NCI-H774 (cell line): ENCODE measurements around the gene ITPR2.
A peak's percentile ranks its signal among the peaks of the same experiment; 100 is the strongest.
"Not testable (repeated sequence)": the region's sequence is repeated elsewhere in the genome, so short reads cannot be mapped to it uniquely, and the experiment has no call there.

ENCODE experiments used
- DNase-seq: peaks from one replicate; lab custom pipeline; 2025; lab: John Stamatoyannopoulos, UW

The ITPR2 gene

DNA sequence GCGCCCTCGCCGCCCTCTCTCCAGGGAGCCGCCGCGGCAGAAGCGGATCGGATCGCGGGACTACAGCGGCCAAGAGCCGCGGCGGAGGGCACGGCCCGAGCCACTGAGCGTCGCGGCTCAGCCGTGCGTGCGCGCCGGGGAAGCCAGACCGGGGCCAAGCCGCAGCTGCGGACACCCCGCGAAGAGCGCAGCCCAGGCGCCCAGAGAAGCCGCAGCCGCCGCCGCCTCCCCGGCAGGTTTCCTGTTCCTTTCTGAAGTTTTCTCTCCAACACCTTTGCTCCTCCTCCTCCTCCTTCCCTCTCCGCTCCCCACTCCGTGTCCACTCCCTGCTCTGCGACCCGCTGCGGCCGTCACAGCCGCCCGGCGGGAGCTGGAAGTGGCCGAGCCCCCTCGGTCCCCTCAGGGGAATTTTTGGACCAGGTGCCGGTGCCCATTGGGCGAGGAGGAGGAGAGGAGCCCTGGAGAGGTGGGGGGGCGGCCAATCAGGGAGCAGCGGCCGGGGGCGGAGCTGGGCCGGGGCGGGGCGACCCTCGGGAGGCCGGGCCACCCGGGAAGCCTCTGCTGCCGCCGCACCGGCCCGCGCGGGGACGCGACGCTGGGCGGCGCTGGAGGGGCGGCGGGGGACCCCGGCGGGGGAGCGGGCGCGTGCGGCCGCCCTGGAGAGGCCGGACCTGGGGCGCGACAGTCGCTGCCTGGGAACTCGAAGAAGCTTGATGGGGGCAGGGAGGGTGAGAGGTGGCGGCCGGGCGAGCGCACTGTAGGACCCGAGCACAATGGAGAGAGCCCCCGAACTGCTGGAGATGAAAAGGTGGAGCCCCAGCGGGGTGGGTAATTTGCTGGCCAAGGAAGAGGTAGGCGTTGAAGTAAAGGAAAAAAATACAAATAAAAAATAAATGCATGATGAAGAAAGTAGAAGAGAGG is at the start of gene ITPR2:
Gene ITPR2, minus strand, starts transcription at position 373 of the 921 bp plus-strand sequence. CDS start 413 bp downstream, outside the sequence.
- DNase-seq = peak; percentile 93

DNA sequence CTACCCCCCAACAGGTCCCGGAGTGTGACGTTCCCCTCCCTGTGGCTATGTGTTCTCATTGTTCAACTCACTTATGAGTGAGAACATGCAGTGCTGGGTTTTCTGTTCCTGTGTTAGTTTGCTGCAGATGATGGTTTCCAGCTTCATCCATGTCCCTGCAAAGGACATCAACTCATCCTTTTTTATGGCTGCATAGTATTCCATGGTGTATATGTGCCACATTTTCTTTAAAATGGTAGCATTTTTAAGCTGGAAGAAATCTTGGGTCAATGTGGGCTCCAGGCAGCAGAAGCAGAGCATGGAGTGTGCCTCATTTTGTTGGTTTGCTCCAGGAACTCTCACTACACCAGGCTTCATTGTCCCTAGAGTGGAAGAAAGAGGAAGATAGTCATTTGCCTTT is 47.6 kb upstream of the ITPR2 start:
- DNase-seq = no peak

DNA sequence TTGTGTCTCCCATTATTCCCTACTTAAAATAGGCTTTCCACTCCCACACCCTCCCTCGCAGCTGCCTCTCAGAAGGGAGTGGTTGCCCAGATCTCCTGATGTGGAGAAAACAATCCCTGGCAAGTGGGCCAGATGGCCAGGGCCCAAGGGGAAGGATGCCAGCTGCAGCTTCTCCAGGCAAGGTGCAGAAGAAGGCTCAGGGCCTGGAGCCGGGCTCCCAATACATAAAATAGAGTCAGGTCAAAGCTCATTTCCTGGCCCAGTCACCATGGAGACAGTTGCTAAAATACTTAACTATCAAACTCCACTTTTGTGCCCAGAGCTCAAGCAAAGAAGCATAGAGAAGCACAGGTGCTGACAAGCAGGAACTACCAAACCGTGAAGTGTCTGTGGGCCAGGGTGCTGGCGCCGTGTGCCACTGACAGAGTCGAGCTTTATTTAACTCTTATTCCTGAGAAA is 45.7 kb upstream of the ITPR2 start:
- peak; percentile 42 for DNase-seq

DNA sequence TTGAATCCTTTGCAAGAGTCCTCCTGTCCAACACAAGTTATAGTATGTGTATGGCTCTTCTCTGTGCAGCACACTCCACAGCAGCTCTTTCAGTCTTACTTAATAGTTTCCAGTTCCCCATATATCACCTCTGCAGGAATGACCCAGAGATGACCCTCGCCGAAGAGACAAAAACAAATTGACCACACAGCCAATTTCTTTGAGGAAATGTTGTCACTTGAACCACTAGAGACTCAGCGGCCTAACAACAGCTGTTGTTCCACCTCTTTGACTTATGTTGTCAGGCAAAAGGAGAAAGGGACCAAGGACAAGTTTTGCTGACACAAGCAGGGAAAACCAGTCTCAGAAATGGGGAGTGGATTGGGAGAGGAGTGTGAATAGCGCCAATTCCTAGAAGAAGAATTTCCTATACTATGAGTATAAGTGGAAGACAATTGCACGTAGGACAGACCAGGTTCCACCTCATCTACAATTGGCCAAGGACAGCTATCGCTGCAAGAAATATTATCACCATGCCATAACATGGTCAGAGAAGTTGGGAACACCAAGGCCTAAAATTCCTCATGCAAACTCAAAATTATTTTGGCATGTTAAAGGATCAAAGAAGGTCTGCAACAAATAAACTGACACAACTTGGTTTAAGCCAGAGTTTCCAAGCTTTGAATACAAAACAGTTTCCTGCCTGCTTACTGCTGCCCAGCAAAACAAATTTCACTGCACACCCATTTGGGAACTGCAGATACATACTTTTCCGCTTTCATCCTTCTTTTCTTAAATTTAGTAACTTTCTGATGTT is 41.7 kb upstream of the ITPR2 start:
- no peak for DNase-seq

DNA sequence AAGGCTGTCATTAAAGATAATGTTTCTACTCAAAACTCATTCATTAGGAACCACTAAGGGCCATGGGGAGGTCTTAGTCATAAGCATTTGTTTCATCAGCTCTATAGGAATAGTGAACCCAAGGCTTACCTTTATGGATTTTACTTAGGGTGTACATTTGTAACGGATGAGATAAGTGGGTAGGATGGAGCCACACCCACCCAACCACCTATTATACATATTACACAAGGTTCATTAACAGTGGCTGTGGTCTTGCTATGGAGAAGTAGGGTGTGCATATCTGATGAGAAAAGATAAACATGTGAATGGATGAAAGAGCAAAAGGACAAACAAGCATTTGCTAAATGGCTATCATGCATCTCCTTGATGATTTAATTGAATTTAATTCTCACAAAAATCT is 39.6 kb upstream of the ITPR2 start:
- DNase-seq = no peak

DNA sequence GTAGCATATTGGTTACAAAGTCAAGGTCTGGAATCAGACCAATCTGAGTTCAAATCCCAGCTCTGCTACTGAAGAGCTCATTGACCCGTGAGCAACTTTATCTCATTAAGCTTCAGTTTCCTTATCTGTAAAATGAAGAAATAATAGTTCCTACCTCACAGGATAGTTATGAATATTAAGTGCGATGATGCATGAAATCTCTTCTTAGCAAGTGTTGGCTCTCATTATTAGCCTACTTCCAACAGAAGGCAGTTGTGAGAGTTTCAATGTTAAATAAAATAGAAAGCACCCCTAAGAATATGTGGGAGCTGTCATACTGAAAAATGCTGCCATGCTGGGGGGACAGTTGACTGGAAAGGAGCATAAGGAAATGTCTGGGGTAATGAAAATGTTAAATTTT is 39.0 kb upstream of the ITPR2 start:
- DNase-seq = no peak

DNA sequence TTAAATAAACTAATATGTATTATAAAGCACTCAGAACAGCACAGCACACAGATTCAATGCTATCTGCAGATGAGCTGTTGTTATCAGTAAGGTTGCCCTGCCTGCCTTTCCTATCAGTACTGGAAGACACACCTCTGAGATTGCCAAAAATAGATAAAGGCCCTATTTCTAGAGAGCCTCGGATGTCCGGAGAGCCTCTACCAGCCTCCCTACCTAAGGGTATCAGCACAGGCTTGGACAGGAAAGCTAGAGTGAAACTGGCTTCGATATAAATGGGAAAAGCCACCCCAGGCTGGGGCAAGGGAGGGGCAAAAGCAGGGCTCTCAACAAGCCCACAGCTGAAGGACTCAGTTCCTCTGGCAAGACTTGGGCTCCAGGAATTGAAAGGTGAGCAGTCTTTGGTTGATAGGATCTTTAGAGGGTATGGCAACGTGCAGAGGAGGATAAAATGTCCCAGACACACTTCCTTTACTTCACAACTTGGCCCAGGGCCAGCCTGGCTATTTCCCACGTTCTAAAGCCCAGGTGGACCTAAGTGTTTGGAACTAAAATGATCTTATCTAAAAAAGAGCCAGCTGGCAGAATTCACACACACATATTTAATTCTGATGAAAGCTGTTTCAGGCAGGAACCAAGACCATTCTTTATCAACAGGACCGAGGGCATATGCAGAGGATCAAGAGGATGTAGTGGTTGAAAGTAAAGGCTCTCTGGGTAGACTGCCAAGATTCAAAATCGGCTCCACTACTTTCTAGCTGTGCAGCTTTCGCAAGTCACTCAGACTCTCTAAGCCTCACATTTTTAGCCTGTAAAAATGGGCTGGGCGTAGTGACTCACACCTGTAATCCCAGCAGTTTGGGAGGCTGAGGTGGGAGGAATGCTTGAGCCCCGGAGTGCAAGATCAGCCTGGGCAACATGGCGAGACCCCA is 37.8 kb upstream of the ITPR2 start:
- no peak for DNase-seq

DNA sequence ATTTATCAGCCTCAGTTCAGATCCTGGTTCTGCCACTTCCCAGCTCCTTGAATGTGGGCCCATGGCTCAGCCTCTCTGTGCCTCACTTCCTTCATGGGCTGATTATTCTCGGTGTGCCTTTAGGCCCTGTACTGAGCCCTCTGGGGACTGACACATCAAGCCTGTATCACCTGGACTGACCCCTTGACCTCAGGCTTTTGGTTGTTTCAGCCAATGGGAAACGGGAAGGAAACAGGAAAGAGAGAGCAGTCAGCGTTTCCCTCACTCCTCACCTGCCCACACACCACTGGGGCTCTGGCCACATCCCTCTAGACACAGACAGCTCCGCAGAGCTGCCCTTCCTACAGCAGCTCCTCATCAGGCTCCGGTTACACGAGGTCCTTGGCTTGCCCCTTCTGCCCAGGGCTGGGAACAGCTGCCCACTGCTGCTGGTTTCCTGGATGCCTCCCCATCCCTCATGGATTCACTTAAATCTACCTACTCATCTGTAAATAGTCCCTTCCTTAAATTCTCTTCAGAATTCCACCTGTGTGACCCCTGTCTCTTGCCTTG is 37.0 kb upstream of the ITPR2 start:
- no peak for DNase-seq

DNA sequence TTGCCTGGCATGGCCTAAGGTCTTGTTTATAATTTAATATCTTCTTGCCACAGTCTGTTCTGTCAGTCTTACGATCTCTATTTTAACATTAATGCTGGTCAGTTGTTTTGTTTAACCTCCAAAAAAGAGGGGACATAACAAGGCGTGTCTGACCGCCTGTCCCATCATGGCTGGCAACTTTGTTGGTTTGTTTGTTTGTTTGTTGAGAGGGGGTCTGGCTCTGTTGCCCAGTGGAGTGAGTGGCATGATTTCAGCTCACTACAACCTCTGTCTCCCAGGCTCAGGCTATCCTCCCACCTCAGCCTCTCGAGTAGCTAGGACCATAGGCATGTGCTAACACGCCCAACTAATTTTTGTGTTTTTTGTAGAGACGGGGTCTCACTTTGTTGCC is 36.1 kb upstream of the ITPR2 start:
- no peak for DNase-seq

DNA sequence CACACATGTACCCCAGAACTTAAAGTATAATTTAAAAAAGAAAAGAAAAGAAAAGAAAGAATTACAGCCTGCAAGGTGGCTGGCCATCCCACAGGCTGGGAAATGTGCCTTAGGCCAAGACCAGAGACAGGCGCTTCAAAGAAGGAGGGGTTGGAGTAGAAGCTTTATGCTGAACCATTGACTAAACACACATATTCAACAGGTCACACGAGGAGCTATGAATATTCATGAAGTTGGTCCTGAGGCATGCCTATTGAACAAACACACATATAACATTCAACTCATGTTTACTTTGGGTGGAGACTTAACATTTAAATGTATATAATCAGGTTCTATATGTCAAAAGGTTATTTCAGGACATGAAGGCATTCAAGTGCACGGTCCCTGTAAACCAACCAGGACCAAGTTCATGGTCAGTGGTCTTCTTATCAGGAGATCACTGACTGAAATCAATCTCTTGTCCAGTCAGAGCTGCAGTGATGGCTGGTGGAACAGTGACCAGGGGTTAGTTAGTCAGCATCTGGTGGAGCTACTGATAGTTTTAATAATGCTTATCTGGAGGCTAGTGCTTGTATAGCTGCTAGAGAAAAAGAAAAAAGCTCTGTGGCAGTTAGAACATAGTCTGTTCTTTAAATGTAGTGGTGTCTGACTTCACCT is 35.6 kb upstream of the ITPR2 start:
- DNase-seq = no peak

DNA sequence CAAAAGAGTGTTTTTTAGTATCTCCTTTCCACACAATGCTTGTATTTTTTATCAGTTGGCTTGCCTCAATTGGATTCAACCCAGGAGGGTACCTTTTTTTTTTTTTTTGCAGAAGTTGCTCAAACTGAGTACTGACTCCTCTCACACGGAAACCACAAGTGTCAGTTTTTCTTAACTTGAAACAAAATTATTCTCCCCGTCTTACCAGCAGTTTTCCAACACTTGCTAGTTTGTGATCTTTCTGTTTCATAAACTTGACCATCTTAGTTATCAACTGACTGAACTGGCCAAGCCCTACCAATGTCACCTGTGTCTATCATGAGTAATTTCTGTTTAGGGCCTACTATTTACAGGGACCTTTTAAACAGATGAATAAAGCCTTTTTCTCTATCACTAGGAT is 34.1 kb upstream of the ITPR2 start:
- DNase-seq = no peak

DNA sequence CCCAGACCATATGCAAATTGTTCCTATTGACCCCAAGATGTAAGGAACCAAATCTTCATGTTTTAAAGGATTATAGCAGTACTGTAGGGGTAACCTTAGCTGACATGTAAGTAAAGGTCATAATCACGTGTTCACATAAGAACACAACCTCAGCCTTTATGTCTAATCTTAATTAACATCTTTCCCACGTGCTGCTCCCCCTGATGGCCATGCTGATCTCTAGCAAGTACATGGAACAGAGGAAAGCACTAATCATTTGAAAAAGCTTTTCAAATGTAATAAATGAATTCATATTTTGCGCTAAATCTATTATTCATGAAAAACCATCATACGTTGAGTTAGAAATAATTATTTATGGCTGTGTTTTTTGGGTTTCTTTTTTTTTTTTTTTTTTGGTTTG is 30.5 kb upstream of the ITPR2 start:
- no peak for DNase-seq

DNA sequence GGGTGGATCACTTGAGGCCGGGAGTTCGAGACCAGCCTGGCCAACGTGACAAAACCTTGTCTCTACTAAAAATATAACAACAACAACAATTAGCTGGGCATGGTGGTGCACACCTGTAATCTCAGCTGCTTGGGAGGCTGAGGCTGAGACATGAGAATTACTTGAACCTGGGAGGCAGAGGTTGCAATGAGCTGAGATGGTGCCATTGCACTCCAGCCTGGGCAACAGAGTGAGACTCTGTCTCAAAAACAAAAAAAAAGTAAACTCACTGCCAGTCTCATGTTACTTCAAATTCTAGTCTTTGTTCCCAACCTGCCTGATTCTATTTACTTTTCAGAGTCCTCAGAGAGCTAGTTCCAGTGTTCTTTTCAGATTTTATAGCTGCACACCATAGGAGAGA is 29.8 kb upstream of the ITPR2 start:
- DNase-seq = not testable (repeated sequence)

DNA sequence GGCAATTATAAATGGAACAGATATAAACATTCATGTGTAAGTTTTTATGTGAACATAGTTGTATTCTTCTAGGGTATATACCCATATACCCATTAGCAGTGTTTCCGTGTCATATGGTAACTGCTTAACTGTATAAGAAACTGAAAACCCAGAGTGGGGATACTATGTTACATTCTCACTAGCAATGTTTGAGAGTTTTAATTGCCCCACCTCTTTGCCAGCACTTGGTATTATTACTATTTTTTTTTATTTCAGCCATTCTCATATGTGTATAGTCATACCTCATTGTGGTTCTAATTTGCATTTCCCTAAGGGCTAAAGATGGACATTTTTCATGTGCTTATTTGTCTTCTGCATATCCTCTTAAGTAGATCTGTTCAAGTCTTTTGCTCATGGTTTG is 28.7 kb upstream of the ITPR2 start:
- no peak for DNase-seq

DNA sequence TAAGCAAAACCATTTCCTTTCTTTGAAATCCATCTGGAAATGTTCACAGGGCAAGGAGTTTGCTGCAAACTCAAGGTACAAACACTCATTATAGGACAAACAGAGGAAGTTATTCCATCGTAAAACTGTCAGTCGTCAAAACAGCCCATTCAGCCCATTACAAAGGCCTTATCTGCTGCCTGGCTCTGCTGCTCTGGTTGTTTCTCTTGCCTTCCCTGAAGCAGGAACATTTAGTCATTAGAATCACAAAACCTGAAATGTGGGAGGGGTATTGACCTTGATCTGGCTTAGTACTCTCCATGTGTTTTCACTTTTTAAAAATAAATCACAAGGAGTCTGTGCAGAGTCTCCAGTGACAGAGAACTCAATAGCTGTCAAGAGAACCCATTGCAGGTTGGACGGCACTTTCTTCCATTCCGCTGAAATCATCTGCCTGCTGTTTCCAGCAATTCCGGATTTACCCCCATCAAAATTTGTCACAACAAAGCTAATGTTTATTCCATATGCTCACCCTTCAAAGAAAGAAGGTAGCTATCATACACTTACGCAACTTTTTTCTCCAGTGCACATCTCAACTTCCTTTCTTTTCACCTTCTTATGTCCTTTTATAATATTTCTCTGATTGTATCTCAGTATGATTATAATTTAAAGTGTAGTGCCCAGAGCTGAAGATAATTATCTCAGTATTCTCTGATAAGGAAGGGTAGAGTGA is 24.6 kb upstream of the ITPR2 start:
- DNase-seq = no peak

DNA sequence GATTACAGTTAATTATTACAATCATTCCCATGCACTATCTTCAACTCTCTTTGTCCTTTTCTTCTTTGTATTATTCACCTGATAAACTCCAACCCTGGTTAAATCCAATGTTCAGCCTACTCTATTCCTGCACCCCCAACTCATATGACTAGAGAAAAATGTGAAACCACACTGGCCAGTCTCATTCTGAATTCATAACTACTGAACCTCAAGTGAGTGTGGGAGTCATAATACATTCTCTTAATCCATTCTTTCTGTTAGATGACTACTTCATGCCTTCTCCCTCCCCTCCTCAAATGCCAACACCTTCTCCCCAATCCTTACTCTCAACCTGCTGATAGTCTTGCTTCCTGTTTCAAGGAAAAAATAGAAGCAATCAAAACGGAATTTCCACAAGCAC is 22.3 kb upstream of the ITPR2 start:
- DNase-seq = no peak

DNA sequence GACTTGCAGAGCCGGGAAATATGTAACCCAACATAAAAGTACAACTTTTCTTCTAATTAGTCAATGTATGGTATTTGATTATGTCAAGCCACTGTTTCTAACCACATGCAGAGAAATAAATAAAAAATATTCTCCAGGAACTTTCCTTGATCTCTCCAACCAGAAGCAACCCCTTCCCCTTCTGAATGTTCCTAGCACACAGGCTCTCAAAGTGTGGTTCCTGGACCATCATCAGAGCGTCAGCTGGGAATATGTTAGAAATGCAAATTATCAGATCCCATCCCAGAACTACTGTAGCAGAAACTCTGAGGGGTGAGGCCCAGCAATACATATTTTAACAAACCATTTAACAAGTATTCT is 21.0 kb upstream of the ITPR2 start:
- DNase-seq = no peak

DNA sequence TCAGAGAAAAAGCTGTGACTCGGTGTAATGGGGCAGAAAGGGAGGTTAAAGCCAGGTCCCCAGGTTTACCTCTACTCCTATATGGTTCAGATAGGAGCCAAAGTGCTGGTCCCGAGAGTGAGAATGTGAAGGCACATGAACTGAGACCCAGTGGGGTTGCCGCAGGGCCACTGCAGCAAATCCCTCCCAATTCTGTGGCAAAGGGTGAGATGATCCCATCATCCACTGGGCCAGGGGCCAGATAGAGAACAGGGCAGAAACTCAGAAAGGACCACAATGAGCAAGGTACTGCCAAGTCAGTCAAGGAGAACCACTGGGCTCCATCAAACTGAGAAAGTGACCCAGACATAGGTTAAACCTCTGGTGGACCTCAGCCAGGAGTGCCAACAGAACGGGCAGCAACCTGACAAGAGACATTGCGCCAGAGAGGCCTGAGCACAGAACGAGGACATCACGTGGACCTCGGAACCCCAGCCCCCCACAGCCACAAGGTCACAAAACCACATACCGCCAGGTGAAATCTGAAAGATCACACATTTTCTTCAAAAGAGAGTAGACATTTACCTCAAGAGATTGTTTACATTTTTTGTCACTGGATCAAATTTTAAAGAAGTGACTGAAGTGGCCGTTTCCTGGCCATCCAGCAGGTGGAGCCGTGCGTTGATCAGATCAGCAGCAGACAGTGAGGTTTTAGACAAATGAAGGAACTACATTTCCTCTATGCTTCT is 20.5 kb upstream of the ITPR2 start:
- DNase-seq = peak; percentile 54

DNA sequence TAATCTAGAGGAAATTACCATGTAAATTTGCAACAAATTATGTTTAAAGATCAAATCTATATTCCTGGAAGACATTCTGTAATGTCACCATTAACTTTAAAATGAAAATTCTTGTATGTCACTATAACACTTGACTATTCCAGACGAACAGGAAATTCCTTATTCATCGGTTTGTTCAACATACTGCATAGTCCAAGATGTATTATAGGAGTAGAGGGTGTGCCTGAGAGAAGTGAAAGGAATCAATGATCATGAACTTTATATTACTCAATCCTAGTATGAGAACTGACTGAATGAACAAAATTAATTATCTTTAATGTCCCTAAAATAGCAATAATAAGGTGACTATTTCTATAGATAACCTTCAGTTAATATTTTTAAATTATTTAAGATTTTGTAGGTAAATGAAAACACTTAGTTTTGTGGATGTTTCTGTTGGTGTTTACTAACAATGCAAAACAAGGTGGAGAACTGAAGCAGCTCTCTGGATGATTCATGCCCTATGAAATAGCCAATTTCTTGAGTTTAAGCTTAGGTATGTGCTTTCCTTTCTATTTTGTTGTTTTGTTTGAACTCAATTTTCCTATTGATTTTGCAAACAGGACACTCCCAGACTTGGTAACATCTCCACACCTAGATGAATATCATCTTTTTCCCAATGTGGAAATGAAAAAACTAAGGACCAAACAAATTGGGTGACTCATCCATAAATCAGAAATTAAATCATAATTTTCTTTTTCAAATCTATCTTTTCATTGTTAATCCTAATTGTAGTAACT is 18.2 kb upstream of the ITPR2 start:
- DNase-seq = no peak
